ENCODE results near the gene KLB. TPM values are rescaled to one million over a fixed set of nuclear protein-coding genes. Genes with fewer than 3 reads are reported as not detected.

Gene KLB
- polyA plus RNA-seq, 1 donor from 2014 or later, result not detected

DNA sequence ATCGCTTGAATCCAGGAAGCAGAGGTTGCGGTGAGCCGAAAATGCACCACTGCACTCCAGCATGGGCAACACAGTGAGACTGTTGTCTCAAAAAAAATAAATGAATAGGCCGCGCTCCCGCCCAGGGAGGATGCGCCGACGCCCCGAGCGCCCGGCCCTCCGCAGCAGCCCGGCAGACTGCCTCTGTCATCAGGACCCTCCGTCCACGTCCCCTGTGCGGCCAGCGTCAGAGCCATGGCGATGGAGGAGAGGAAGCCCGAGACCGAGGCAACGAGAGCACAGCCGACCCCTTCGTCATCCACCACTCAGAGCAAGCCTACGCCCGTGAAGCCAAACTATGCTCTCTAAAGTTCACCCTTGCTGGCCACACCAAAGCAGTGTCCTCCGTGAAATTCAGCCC lies 73.5 kb downstream of the KLB start:
- Histone ChIP-seq H3K9ac (ENCODE audit: low read length) (no peak overlapping the region), H3K27ac (ENCODE audit: low read length) (no peak overlapping the region), H3K27me3 (ENCODE audit: insufficient read depth, low read depth, low read length) (no peaks in the 10 kb centered on the region), H3K9me3 (ENCODE audit: low read length) (no peaks in the 10 kb centered on the region), H3K4me2 (ENCODE audit: low read length) (no peak overlapping the region), H4K20me1 (ENCODE audit: insufficient read depth) (no peaks in the 10 kb centered on the region), H3K79me2 (replicated peaks; ENCODE audit: insufficient read depth, low read length) (no peaks in the 10 kb centered on the region), H2AFZ (ENCODE audit: low read depth, low read length) (no peak overlapping the region), H3K9me2 (ENCODE audit: insufficient read depth, low read length) (no peaks in the 10 kb centered on the region), H3K36me3 (ENCODE audit: insufficient read depth, low read length) (no peaks in the 10 kb centered on the region), H3F3A (ENCODE audit: insufficient read depth, low read length, poor library complexity, severe bottlenecking) (no peaks in the 10 kb centered on the region), H3K4me3 (ENCODE audit: low read length) (no peak overlapping the region)
- TF ChIP-seq TAF1 (IDR thresholded peaks at IDR 0.05; ENCODE audit: low read depth) (no peak), MXI1 (conservative IDR thresholded peaks at IDR 0.05; ENCODE audit: poor library complexity, severe bottlenecking) (no peak), EZH2 (IDR thresholded peaks at IDR 0.05; ENCODE audit: borderline replicate concordance, insufficient read depth, low read length, poor library complexity, severe bottlenecking) (no peak), EP300 (conservative IDR thresholded peaks at IDR 0.05; ENCODE audit: poor library complexity, severe bottlenecking) (no peak), RAD21 (conservative IDR thresholded peaks at IDR 0.05) (no peak)
- TF ChIP-seq, protein P1, sequence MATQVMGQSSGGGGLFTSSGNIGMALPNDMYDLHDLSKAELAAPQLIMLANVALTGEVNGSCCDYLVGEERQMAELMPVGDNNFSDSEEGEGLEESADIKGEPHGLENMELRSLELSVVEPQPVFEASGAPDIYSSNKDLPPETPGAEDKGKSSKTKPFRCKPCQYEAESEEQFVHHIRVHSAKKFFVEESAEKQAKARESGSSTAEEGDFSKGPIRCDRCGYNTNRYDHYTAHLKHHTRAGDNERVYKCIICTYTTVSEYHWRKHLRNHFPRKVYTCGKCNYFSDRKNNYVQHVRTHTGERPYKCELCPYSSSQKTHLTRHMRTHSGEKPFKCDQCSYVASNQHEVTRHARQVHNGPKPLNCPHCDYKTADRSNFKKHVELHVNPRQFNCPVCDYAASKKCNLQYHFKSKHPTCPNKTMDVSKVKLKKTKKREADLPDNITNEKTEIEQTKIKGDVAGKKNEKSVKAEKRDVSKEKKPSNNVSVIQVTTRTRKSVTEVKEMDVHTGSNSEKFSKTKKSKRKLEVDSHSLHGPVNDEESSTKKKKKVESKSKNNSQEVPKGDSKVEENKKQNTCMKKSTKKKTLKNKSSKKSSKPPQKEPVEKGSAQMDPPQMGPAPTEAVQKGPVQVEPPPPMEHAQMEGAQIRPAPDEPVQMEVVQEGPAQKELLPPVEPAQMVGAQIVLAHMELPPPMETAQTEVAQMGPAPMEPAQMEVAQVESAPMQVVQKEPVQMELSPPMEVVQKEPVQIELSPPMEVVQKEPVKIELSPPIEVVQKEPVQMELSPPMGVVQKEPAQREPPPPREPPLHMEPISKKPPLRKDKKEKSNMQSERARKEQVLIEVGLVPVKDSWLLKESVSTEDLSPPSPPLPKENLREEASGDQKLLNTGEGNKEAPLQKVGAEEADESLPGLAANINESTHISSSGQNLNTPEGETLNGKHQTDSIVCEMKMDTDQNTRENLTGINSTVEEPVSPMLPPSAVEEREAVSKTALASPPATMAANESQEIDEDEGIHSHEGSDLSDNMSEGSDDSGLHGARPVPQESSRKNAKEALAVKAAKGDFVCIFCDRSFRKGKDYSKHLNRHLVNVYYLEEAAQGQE (IDR thresholded peaks at IDR 0.05; ENCODE audit: borderline replicate concordance), result no peak

DNA sequence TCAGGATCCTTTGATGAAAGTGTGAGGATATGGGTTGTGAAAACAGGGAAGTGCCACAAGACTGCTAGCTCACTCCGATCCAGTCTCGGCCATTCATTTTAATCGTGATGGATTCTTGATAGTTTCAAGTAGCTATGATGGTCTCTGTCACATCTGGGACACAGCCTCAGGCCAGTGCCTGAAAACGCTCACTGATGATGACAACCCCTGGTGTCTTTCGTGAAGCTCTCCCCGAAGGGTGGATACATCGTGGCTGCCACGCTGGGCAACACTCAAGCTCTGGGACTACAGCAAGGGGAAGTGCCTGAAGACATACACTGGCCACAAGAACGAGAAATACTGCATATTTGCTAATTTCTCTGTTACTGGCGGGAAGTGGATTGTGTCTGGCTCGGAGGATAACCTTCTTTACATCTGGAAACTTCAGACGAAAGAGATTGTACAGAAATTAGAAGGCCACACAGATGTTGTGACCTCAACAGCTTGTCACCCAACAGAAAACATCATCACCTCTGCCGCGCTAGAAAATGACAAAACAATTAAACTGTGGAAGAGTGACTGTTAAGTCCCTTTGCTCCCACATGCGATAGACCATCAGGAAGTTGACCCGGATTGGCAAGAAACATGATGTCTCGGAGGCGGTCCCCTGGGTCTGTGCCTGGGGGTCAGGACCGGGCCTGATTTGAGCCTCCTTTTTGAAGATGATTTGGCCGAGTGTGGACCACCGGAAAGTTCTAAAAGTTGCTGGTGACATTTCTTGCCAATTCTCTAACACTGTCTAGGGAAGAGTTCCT lies 74.4 kb downstream of the KLB start:
- Histone ChIP-seq H3K9me2 (ENCODE audit: insufficient read depth, low read length) (no peaks in the 10 kb centered on the region), H3K27ac (ENCODE audit: low read length) (no peak overlapping the region), H3K4me2 (ENCODE audit: low read length) (no peak overlapping the region), H2AFZ (ENCODE audit: low read depth, low read length) (no peak overlapping the region), H3K27me3 (ENCODE audit: insufficient read depth, low read depth, low read length) (no peaks in the 10 kb centered on the region), H3F3A (ENCODE audit: insufficient read depth, low read length, poor library complexity, severe bottlenecking) (no peaks in the 10 kb centered on the region), H3K9ac (ENCODE audit: low read length) (no peak overlapping the region), H3K79me2 (replicated peaks; ENCODE audit: insufficient read depth, low read length) (no peaks in the 10 kb centered on the region), H4K20me1 (ENCODE audit: insufficient read depth) (no peaks in the 10 kb centered on the region), H3K36me3 (ENCODE audit: insufficient read depth, low read length) (no peaks in the 10 kb centered on the region), H3K4me3 (ENCODE audit: low read length) (no peak overlapping the region), H3K9me3 (ENCODE audit: low read length) (no peaks in the 10 kb centered on the region)
- TF ChIP-seq EP300 (conservative IDR thresholded peaks at IDR 0.05; ENCODE audit: poor library complexity, severe bottlenecking), result no peak
- no peak for TF ChIP-seq SMC3 (conservative IDR thresholded peaks at IDR 0.05; ENCODE audit: poor library complexity)
- TF ChIP-seq RAD21 (conservative IDR thresholded peaks at IDR 0.05), result no peak
- TF ChIP-seq POLR2AphosphoS5 (IDR thresholded peaks at IDR 0.05), result no peak
- TF ChIP-seq CTCF (IDR thresholded peaks at IDR 0.05; ENCODE audit: poor library complexity, severe bottlenecking), result no peak
- TF ChIP-seq MXI1 (conservative IDR thresholded peaks at IDR 0.05; ENCODE audit: poor library complexity, severe bottlenecking), result no peak
- TF ChIP-seq TAF1 (IDR thresholded peaks at IDR 0.05; ENCODE audit: low read depth), result no peak
- TF ChIP-seq, protein P1 (IDR thresholded peaks at IDR 0.05; ENCODE audit: borderline replicate concordance), result no peak
- no peak for TF ChIP-seq EZH2 (IDR thresholded peaks at IDR 0.05; ENCODE audit: borderline replicate concordance, insufficient read depth, low read length, poor library complexity, severe bottlenecking)
